Measurements from ENCODE around the gene ADGRA1.

The ADGRA1 gene

DNA sequence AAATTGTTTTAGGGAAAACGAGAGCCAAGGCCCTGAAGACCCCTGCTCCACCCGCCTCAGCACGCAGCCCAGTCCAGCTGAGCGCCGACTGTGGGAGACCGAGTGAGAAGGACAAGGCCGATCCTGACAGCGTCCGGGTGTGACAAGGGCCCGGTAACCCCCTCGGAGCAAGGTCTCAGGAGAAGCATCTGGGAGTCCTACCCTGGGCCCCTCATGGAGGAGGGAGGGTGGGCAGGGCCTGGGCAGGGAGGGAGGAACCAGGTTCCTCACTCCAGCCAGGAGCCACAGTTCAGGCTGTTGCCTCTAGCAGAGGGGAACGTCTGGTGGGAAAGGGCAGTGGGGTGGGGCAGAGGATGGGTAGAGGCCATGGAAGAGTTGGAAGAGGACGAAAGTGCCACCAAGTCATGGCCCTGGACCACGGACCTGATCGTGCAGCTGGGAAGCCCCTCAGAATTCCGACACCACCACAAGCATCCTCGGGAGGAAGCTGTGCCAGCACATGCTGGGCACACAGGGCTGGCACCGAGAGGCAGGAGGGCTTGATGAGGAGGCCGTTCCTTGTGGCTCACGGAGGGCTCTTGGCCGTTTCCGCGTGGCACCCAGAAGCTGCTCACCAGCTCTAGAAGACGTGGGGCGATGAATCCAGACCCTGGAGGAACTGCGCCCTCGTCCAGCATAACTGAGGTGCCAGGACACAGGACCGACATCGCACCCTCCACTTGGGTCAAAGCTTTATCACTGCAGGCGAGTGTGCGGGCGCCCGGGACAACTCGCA, 70.1 kb downstream of the ADGRA1 start:
- Histone ChIP-seq H3K9me3 (ENCODE audit: control insufficient read depth in 1 of 2, low read length in 2 of 2) (no peaks in the 10 kb centered on the region), H3K36me3 (ENCODE audit: control insufficient read depth in 1 of 2, insufficient read depth in 2 of 2, low read length in 2 of 2) (no peaks in the 10 kb centered on the region), H3K9ac (ENCODE audit: low read depth in 1 of 2, low read length in 2 of 2) (no peak overlapping the region), H3K27me3 (ENCODE audit: control insufficient read depth in 1 of 2, insufficient read depth in 2 of 2, low read length in 2 of 2) (peaks cover 8 to 15% of the 10 kb centered on the region in 2 donors), H3K27ac (ENCODE audit: low read depth, low read length) (no peak overlapping the region), H3K4me1 (ENCODE audit: control insufficient read depth in 1 of 2, insufficient read depth in 2 of 2, low read length in 2 of 2) (peaks cover 0 to 5% of the 10 kb centered on the region in 2 donors), H3K4me3 (ENCODE audit: low read depth in 1 of 2, low read length in 2 of 2) (no peak overlapping the region)

DNA sequence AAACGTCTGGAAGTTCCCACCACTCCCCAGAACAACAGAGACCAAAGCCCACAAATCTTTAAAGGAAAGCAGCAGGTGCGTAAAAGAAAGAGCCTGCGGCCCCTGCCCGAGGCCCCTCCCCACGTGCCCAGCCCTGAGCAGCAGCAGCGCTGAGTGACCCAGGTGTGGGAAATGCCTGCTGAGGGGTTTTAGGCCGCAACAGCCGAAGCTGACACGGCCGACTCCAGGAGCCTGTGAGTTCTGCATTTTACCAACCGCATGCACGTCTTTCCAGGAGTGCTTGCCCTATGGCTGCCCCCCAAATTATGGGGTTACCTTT, 70.7 kb downstream of the ADGRA1 start:
- Histone ChIP-seq H3K9me3 (ENCODE audit: control insufficient read depth in 1 of 2, low read length in 2 of 2) (no peaks in the 10 kb centered on the region), H3K9ac (ENCODE audit: low read depth in 1 of 2, low read length in 2 of 2) (no peak overlapping the region), H3K27me3 (ENCODE audit: control insufficient read depth in 1 of 2, insufficient read depth in 2 of 2, low read length in 2 of 2) (peaks cover 8 to 19% of the 10 kb centered on the region in 2 donors), H3K4me1 (ENCODE audit: control insufficient read depth in 1 of 2, insufficient read depth in 2 of 2, low read length in 2 of 2) (peaks cover 0 to 5% of the 10 kb centered on the region in 2 donors), H3K36me3 (ENCODE audit: control insufficient read depth in 1 of 2, insufficient read depth in 2 of 2, low read length in 2 of 2) (no peaks in the 10 kb centered on the region), H3K27ac (ENCODE audit: low read depth, low read length) (no peak overlapping the region), H3K4me3 (ENCODE audit: low read depth in 1 of 2, low read length in 2 of 2) (no peak overlapping the region)

DNA sequence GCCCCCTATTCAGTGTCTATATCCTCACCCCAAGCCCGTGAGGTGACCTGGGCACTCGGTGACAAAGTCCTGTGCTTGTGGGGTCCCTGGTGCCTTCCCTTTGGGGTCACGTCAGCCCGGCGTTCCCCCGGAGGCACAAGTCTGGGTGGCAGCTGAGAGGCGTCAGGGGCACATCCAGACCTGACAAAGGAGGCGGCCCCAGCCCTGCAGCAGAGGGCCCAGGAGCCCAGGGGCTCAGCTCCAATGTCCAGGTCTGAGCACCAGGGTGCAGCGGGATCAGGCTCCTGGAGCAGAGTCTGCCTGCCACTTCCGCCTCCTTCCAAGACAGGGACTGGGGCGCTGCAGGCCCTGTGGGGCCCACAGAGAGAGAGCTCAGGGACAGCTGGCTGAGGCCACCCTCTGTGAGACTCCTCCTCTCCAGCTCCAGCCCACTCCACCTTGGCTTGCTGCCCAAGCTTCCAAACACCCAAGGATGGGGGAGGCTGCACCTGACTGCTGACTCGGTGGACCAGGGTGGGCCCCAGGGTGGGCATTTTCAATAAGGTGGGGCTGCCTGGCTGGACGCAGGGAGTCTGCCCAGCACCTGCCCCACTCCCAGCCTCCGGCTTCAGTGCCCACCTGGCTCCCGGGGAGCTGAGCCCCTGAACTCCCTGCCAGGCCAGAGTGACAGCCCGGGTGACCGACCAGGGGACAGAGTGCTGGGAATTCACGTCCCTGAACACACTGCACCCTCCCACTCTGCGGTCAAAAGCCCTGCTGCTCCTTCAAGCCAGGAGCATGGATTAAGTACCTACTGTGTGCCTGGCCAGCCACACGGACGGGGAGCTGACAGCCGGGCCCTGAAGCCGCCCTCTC, 71.3 kb downstream of the ADGRA1 start:
- H3K9ac ChIP-seq (ENCODE audit: low read depth in 1 of 2, low read length in 2 of 2): no peak overlapping the region
- no peaks in the 10 kb centered on the region for H3K9me3 ChIP-seq (ENCODE audit: control insufficient read depth in 1 of 2, low read length in 2 of 2)
- peaks cover 8 to 19% of the 10 kb centered on the region in 2 donors for H3K27me3 ChIP-seq (ENCODE audit: control insufficient read depth in 1 of 2, insufficient read depth in 2 of 2, low read length in 2 of 2)
- H3K36me3 ChIP-seq (ENCODE audit: control insufficient read depth in 1 of 2, insufficient read depth in 2 of 2, low read length in 2 of 2): no peaks in the 10 kb centered on the region
- H3K27ac ChIP-seq (ENCODE audit: low read depth, low read length): no peak overlapping the region
- H3K4me3 ChIP-seq (ENCODE audit: low read depth in 1 of 2, low read length in 2 of 2): no peak overlapping the region
- H3K4me1 ChIP-seq (ENCODE audit: control insufficient read depth in 1 of 2, insufficient read depth in 2 of 2, low read length in 2 of 2): peaks cover 0 to 5% of the 10 kb centered on the region in 2 donors

DNA sequence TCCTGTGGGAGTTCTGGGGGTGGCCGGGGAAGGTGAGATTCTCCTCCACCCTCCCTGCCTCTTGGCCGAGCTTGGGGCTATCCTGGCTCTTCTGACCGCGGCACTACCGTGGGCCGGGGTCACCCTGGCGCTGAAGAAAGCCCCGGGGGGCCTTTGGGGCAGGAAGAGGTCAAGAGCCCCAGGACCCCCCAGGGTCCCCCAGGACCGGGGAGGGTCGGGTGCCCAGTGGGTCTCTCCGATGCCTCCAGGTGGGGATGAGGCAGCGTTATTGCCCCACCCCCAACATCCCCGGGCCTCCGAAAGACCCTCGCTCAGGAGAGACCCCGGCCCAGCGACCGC, 71.9 kb downstream of the ADGRA1 start:
- Histone ChIP-seq H3K4me3 (ENCODE audit: low read depth in 1 of 2, low read length in 2 of 2) (no peak overlapping the region), H3K9me3 (ENCODE audit: control insufficient read depth in 1 of 2, low read length in 2 of 2) (no peaks in the 10 kb centered on the region), H3K9ac (ENCODE audit: low read depth in 1 of 2, low read length in 2 of 2) (no peak overlapping the region), H3K27me3 (ENCODE audit: control insufficient read depth in 1 of 2, insufficient read depth in 2 of 2, low read length in 2 of 2) (peaks cover 8 to 19% of the 10 kb centered on the region in 2 donors), H3K4me1 (ENCODE audit: control insufficient read depth in 1 of 2, insufficient read depth in 2 of 2, low read length in 2 of 2) (peaks cover 0 to 5% of the 10 kb centered on the region in 2 donors), H3K27ac (ENCODE audit: low read depth, low read length) (no peak overlapping the region), H3K36me3 (ENCODE audit: control insufficient read depth in 1 of 2, insufficient read depth in 2 of 2, low read length in 2 of 2) (no peaks in the 10 kb centered on the region)

DNA sequence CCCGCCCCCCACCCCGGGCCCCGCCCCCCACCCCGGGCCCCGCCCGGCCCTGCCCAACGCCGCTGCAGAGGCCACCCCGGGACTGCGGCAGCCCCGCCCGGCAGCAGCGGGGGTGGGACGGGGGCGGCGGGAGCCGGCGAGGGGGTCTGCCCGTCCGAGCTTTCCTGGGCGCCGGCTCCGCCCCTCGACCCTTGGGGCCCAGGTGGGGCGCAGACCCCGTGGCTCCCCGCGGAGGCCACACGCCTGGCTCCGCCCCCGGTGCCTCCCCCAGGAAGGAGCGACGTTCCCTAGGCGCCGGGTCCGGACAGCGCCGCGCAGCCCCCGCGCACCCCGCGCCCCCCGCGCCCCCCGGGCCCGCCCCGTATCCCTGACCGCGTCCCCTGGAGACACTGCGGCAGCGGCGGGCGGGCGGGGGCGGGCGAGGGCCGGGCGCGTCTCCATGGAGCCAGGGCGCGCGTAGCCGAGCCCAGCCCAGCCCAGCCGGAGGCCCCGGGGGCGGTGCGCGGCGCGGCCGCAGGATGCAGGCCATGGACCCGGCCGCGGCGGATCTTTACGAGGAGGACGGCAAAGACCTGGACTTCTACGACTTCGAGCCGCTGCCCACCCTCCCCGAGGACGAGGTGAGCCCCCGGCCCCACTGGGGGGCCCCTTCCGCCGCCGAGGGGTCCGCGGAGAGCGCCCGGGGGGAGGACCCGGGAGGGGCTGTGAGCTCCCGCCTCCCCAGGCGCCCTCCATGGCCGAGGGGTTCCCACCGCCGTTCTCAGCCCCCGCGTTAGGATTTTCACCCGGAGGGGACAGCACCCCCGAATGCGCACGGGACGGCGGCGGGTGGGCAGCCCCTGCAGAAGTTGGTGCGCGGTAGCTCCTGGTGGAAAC, 72.5 kb downstream of the ADGRA1 start, which contains the start of gene KNDC1:
Gene KNDC1, plus strand, starts transcription at position 270 of the 876 bp plus-strand sequence. Its CDS starts 249 bp downstream, at position 519.
- Histone ChIP-seq H3K9me3 (ENCODE audit: control insufficient read depth in 1 of 2, low read length in 2 of 2) (no peaks in the 10 kb centered on the region), H3K4me3 (ENCODE audit: low read depth in 1 of 2, low read length in 2 of 2) (no peak within 1 kb of the TSS), H3K4me1 (ENCODE audit: control insufficient read depth in 1 of 2, insufficient read depth in 2 of 2, low read length in 2 of 2) (peaks cover 0 to 5% of the 10 kb centered on the region in 2 donors), H3K36me3 (ENCODE audit: control insufficient read depth in 1 of 2, insufficient read depth in 2 of 2, low read length in 2 of 2) (no peaks in the 10 kb centered on the region), H3K9ac (ENCODE audit: low read depth in 1 of 2, low read length in 2 of 2) (no peak within 1 kb of the TSS), H3K27me3 (ENCODE audit: control insufficient read depth in 1 of 2, insufficient read depth in 2 of 2, low read length in 2 of 2) (peaks cover 8 to 19% of the 10 kb centered on the region in 2 donors), H3K27ac (ENCODE audit: low read depth, low read length) (no peak within 1 kb of the TSS)

GRCh38 chr10:133160826-133161471, 73.2 kb downstream of the ADGRA1 start:
- H3K4me3 ChIP-seq (ENCODE audit: low read depth in 1 of 2, low read length in 2 of 2): no peak overlapping the region
- no peaks in the 10 kb centered on the region for H3K9me3 ChIP-seq (ENCODE audit: control insufficient read depth in 1 of 2, low read length in 2 of 2)
- H3K36me3 ChIP-seq (ENCODE audit: control insufficient read depth in 1 of 2, insufficient read depth in 2 of 2, low read length in 2 of 2): no peaks in the 10 kb centered on the region
- no peak overlapping the region for H3K27ac ChIP-seq (ENCODE audit: low read depth, low read length)
- no peak overlapping the region for H3K9ac ChIP-seq (ENCODE audit: low read depth in 1 of 2, low read length in 2 of 2)
- peaks cover 0 to 5% of the 10 kb centered on the region in 2 donors for H3K4me1 ChIP-seq (ENCODE audit: control insufficient read depth in 1 of 2, insufficient read depth in 2 of 2, low read length in 2 of 2)
- peaks cover 8 to 19% of the 10 kb centered on the region in 2 donors for H3K27me3 ChIP-seq (ENCODE audit: control insufficient read depth in 1 of 2, insufficient read depth in 2 of 2, low read length in 2 of 2)

GRCh38 chr10:133161486-133162109, 73.9 kb downstream of the ADGRA1 start:
- Histone ChIP-seq H3K9ac (ENCODE audit: low read depth in 1 of 2, low read length in 2 of 2) (no peak overlapping the region), H3K4me3 (ENCODE audit: low read depth in 1 of 2, low read length in 2 of 2) (no peak overlapping the region), H3K4me1 (ENCODE audit: control insufficient read depth in 1 of 2, insufficient read depth in 2 of 2, low read length in 2 of 2) (peaks cover 0 to 5% of the 10 kb centered on the region in 2 donors), H3K27ac (ENCODE audit: low read depth, low read length) (no peak overlapping the region), H3K9me3 (ENCODE audit: control insufficient read depth in 1 of 2, low read length in 2 of 2) (no peaks in the 10 kb centered on the region), H3K36me3 (ENCODE audit: control insufficient read depth in 1 of 2, insufficient read depth in 2 of 2, low read length in 2 of 2) (no peaks in the 10 kb centered on the region), H3K27me3 (ENCODE audit: control insufficient read depth in 1 of 2, insufficient read depth in 2 of 2, low read length in 2 of 2) (peaks cover 8 to 19% of the 10 kb centered on the region in 2 donors)

DNA sequence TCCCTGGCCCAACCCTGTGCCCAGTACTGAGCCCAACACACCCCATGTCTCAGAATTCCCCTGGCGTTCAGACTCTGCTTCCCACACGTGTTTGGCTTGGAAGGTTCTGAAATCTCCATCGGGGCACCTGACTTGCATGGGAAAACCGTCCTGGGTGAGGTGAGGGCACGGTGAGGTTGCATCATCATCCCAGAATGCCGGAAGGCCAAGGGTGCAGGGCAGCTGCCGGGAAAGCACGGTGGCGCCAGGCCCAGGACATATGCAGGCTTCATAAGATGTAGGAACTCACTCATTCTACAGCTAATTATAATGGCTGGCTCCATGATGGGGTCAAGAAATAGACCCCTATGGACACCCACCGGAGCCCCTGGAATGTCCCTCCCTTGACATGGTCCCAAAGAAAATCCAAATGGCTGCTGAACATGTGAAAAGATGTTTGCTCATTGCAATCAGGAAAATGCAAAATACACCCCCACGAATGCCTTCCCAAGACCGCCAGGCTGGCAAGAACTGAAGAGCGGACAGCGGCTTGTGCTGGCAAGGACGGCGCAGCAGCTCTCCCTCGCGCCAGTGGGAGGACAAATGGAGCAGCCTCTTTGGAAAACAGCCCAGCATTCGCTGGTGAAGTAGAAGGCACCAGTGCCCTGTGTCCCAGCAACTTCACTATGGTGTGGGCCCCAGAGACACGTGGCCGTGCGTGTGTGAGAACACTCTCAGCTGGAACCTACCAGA, 74.6 kb downstream of the ADGRA1 start:
- Histone ChIP-seq H3K4me3 (ENCODE audit: low read depth in 1 of 2, low read length in 2 of 2) (no peak overlapping the region), H3K36me3 (ENCODE audit: control insufficient read depth in 1 of 2, insufficient read depth in 2 of 2, low read length in 2 of 2) (no peaks in the 10 kb centered on the region), H3K27me3 (ENCODE audit: control insufficient read depth in 1 of 2, insufficient read depth in 2 of 2, low read length in 2 of 2) (peaks cover 8 to 19% of the 10 kb centered on the region in 2 donors), H3K9me3 (ENCODE audit: control insufficient read depth in 1 of 2, low read length in 2 of 2) (no peaks in the 10 kb centered on the region), H3K27ac (ENCODE audit: low read depth, low read length) (no peak overlapping the region), H3K4me1 (ENCODE audit: control insufficient read depth in 1 of 2, insufficient read depth in 2 of 2, low read length in 2 of 2) (peaks cover 0 to 5% of the 10 kb centered on the region in 2 donors), H3K9ac (ENCODE audit: low read depth in 1 of 2, low read length in 2 of 2) (no peak overlapping the region)

Measured in duodenal mucosa (tissue), 2 donors.